ENCODE measurements around the gene OR5L2.

Gene OR5L2

GRCh38 chr11:55826919-55827318 is at the start of gene OR5L2:
Gene OR5L2 (plus strand): TSS chr11:55827219. CDS start chr11:55827219, 0 bp downstream.
- no peak within 1 kb of the TSS for H3K4me3 ChIP-seq (ENCODE audit: low read length)
- H3K9me2 ChIP-seq (replicated peaks; ENCODE audit: insufficient read depth, low read length) = no peaks in the 10 kb centered on the region
- no peaks in the 10 kb centered on the region for H3K79me2 ChIP-seq (ENCODE audit: low read length)
- H3K36me3 ChIP-seq (replicated peaks; ENCODE audit: insufficient read depth, low read length) = no peaks in the 10 kb centered on the region
- DNase-seq = no peak
- TF ChIP-seq EZH2 (optimal IDR thresholded peaks at IDR 0.05; ENCODE audit: low read depth, low read length) (no peak), EZH2phosphoT487 (IDR thresholded peaks at IDR 0.05; ENCODE audit: low read length) (no peak)
- TF ChIP-seq, protein P1, sequence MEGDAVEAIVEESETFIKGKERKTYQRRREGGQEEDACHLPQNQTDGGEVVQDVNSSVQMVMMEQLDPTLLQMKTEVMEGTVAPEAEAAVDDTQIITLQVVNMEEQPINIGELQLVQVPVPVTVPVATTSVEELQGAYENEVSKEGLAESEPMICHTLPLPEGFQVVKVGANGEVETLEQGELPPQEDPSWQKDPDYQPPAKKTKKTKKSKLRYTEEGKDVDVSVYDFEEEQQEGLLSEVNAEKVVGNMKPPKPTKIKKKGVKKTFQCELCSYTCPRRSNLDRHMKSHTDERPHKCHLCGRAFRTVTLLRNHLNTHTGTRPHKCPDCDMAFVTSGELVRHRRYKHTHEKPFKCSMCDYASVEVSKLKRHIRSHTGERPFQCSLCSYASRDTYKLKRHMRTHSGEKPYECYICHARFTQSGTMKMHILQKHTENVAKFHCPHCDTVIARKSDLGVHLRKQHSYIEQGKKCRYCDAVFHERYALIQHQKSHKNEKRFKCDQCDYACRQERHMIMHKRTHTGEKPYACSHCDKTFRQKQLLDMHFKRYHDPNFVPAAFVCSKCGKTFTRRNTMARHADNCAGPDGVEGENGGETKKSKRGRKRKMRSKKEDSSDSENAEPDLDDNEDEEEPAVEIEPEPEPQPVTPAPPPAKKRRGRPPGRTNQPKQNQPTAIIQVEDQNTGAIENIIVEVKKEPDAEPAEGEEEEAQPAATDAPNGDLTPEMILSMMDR (IDR thresholded peaks at IDR 0.05; ENCODE audit: low read length) = no peak
- H2AFZ ChIP-seq (ENCODE audit: low read length) = no peak within 1 kb of the TSS
- H4K20me1 ChIP-seq (ENCODE audit: insufficient read depth, low read length) = no peaks in the 10 kb centered on the region
- H3K9ac ChIP-seq (ENCODE audit: low read length) = no peak within 1 kb of the TSS
- no peak within 1 kb of the TSS for H3K27ac ChIP-seq (ENCODE audit: low read length)
- no peak within 1 kb of the TSS for H3K4me2 ChIP-seq (ENCODE audit: low read depth, low read length)
- H3K9me3 ChIP-seq (replicated peaks; ENCODE audit: insufficient read depth, low read length) = no peaks in the 10 kb centered on the region
- H3K27me3 ChIP-seq (replicated peaks; ENCODE audit: insufficient read depth, low read length) = no peaks in the 10 kb centered on the region
- no peaks in the 10 kb centered on the region for H3K4me1 ChIP-seq (ENCODE audit: low read length)
- no peaks in the 10 kb centered on the region for H3F3A ChIP-seq (ENCODE audit: insufficient read depth, low read length)

DNA sequence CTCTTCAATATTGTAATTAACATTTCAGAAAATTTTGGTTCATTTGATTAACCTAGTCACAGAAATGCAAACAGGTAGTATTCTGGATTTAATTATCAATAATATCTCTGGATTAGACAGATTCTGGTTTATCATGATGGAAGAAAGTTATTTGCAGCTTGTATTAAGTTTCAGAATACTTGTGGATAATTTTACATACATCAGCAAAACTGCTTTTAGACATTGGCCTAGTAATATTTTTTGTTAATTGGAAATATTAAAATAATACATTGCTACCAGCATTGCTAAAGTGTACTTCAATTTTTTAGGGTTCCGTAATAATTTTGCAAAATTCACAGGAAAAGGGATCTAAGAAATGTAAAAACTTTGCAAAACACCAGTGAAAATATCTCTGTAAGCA is 35.4 kb upstream of the OR5L2 start:
- H3K36me3 ChIP-seq (replicated peaks; ENCODE audit: insufficient read depth, low read length) = no peaks in the 10 kb centered on the region
- H3K9ac ChIP-seq (ENCODE audit: low read length) = no peak overlapping the region
- no peaks in the 10 kb centered on the region for H3K27me3 ChIP-seq (replicated peaks; ENCODE audit: insufficient read depth, low read length)
- no peak overlapping the region for H3K4me2 ChIP-seq (ENCODE audit: low read depth, low read length)
- no peaks in the 10 kb centered on the region for H3K79me2 ChIP-seq (ENCODE audit: low read length)
- no peak for DNase-seq
- H2AFZ ChIP-seq (ENCODE audit: low read length) = no peak overlapping the region
- TF ChIP-seq, protein P1 (IDR thresholded peaks at IDR 0.05; ENCODE audit: low read length) = no peak
- H3K9me3 ChIP-seq (replicated peaks; ENCODE audit: insufficient read depth, low read length) = no peaks in the 10 kb centered on the region
- no peak overlapping the region for H3K27ac ChIP-seq (ENCODE audit: low read length)
- no peaks in the 10 kb centered on the region for H3F3A ChIP-seq (ENCODE audit: insufficient read depth, low read length)
- no peaks in the 10 kb centered on the region for H4K20me1 ChIP-seq (ENCODE audit: insufficient read depth, low read length)
- H3K9me2 ChIP-seq (replicated peaks; ENCODE audit: insufficient read depth, low read length) = no peaks in the 10 kb centered on the region
- H3K4me3 ChIP-seq (ENCODE audit: low read length) = no peak overlapping the region
- H3K4me1 ChIP-seq (ENCODE audit: low read length) = no peaks in the 10 kb centered on the region

DNA sequence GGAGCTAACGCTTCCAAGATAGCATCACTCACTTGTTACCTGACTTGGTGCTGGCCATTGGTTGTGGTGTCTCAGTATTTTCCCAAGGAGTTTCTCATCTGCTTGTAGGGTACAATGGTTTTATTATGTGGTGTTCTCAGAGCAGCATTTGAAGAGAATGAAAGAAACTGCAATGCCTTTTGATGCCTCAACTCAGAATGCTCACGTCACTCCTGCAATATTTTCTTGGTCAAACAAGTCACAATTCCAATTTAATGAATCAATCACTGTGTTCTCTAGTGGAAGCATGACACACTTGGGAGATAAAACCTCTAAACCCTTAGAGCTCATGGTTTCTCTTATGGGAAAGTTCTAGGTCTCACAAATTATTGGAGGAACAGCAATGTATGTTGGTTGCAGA is 33.7 kb upstream of the OR5L2 start:
- Histone ChIP-seq H3K4me2 (ENCODE audit: low read depth, low read length) (no peak overlapping the region), H3K27ac (ENCODE audit: low read length) (no peak overlapping the region), H3K79me2 (ENCODE audit: low read length) (no peaks in the 10 kb centered on the region), H3K4me3 (ENCODE audit: low read length) (no peak overlapping the region), H2AFZ (ENCODE audit: low read length) (no peak overlapping the region), H3F3A (ENCODE audit: insufficient read depth, low read length) (no peaks in the 10 kb centered on the region), H3K9ac (ENCODE audit: low read length) (no peak overlapping the region), H3K36me3 (replicated peaks; ENCODE audit: insufficient read depth, low read length) (no peaks in the 10 kb centered on the region), H3K9me3 (replicated peaks; ENCODE audit: insufficient read depth, low read length) (no peaks in the 10 kb centered on the region), H3K4me1 (ENCODE audit: low read length) (no peaks in the 10 kb centered on the region), H3K27me3 (replicated peaks; ENCODE audit: insufficient read depth, low read length) (no peaks in the 10 kb centered on the region), H3K9me2 (replicated peaks; ENCODE audit: insufficient read depth, low read length) (no peaks in the 10 kb centered on the region), H4K20me1 (ENCODE audit: insufficient read depth, low read length) (no peaks in the 10 kb centered on the region)
- no peak for TF ChIP-seq EZH2 (optimal IDR thresholded peaks at IDR 0.05; ENCODE audit: low read depth, low read length)
- TF ChIP-seq, protein P1 (IDR thresholded peaks at IDR 0.05; ENCODE audit: low read length) = no peak
- TF ChIP-seq EZH2phosphoT487 (IDR thresholded peaks at IDR 0.05; ENCODE audit: low read length) = no peak
- DNase-seq = no peak

All from MM.1S (cell line).